ENCODE results near the gene ARHGAP24.

Gene ARHGAP24

GRCh38 chr4:86038037-86038436 is 563.1 kb downstream of the ARHGAP24 start:
- DNase-seq = no peak

- peak; percentile 68 for DNase-seq
These were observed 569.0 kb downstream of the ARHGAP24 start for GRCh38 chr4:86043755-86044592.

- no peak for DNase-seq
These were observed 569.6 kb downstream of the ARHGAP24 start for GRCh38 chr4:86044593-86044985.

- no peak for DNase-seq
These were observed 573.5 kb downstream of the ARHGAP24 start for GRCh38 chr4:86048426-86048825.

GRCh38 chr4:86050496-86050895 is 575.5 kb downstream of the ARHGAP24 start:
- no peak for DNase-seq
